GM21447 (cell line): ENCODE data around the gene CEP104.

Experiments used
- ATAC-seq: cut with Tn5 transposase; IDR thresholded peaks from one replicate; pipeline ENCODE4 v1.9.1; 2021; ENCODE audit not compliant: unreplicated experiment

Gene CEP104

DNA sequence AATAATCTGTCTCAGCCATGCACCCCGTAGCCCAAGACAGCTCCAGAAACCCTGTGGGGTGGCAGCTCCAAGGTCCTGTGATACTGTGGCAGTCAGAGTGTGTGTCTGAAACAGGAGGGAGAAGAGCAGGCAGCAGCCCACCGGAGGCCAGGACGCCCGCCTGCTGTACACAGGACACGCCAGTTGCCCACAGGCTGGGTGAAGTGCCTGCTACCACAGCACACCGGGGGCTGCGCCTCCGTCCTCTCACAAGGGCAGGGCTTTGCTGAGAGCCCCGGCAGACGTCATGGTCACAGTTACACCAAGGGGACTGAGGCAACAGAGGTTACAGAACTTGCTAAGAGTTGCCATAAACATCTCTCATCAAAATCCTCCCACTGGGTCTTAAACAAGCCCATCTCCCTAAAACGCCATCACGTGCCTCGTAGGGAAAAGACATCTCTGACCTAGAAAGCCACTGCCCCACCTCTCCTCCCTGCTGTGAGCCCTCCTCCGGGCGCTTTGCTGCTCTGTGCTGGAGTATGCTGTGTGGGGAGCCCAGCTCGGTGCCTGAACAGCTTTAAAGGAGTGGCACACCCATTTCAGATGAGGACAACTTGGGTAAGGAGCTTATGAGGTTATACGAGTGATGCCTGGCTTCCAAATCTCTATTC, 37.7 kb upstream of the CEP104 start:
- ATAC-seq = no peak

DNA sequence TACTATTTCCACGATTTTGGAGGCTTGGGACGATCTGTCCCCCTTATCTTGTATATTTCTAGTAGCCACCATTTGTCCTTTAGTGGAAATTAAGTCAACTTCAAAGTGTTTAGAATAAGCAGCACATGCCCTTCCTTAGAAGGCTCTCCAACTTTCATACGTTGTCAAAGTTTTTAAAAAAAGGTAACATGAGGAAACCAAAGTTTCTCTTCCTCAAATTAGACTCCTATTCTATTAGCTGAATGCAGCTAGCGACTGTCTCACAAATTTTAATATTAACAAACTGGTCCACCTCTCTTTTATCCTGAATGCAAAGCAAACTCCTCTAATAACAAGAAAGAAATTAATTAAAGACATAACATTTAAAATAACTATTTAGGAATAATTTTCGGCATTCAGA, 36.2 kb upstream of the CEP104 start:
- ATAC-seq = no peak

DNA sequence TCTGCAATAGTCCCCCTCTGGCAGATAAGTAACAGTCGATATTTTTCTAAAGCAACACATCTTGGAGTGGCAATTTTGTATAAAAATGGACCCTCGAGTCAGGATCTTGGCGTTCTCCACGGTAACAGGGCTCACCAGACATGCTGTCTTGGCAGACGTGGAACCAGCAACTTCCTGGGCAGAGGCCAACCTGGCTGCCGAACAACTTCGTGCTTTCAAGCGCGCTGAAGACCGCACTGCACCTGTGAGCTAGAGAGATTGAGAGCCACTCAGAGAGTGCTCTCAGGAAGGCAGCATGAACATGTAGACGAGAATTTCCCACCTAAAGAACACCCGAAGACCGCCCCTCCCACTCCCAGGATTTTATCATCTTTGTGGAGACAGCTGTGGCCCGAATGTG, 35.7 kb upstream of the CEP104 start:
- no peak for ATAC-seq

DNA sequence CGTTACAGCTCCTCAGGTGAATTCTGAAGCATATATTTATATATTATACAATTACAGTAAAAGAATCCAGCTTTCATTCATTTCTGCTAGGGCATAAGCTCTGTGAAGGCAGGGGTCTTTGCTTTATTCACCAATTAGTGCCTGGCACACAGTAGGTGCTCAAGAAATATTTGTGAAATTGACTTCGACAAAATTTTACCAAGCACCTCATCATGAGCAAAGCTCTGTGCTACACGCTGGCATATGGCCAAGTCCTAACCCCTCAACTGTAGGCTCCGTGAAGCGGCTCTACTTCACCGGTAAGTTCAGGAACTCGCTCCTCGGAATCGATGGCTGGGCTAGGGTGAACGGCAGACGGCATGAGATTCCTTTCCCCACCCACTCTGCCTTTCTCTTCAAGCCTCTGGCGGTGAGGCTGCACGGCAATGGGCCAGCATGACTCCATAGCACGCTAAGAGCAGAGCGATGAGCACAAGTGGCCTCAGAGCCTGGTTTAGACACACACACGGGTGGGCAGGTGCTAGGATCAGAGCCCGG, 34.4 kb upstream of the CEP104 start:
- ATAC-seq = no peak

DNA sequence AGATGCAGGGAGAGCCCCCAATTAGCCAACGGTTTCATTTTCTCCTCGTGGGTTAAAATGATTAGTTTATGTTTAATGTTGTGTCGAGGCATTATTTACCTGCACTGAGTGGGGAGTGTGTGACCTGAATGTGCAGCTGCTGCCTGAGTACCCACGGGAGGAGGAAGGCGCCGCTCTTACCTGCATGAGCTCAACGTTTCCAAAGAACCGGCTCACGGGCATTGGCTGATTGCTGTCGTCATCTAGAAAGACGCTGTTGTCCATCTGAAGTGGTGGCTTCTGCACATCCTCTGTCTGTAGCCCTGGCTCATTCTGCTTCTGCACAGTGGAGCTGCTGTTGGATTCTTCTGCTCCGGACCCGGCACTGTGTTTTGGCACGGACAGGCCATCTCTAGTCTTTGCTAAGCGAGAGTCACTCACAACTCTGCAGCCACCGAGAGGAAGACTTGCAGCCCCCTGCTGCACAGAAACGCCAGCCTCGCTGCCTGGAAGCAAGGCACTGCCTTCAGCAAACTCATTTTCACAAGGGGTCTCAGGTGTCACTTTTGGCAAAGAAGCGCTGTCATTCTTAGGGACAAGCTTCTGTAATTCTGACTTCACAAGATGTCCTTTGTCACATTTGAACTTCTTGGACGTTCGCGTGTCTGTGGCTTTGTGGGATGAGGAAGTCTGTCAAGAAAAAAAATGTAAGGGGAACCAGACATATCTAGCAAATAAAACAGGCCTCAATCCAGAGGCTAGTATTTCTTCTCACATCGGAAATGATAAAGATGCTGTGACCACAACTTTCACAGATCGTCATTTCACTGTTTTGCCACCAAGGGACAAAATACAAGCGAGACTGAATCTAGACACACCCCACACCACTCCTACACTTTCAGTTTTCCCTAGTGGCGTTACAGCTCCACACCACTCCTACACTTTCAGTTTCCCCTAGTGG, 33.6 kb upstream of the CEP104 start:
- ATAC-seq = no peak

DNA sequence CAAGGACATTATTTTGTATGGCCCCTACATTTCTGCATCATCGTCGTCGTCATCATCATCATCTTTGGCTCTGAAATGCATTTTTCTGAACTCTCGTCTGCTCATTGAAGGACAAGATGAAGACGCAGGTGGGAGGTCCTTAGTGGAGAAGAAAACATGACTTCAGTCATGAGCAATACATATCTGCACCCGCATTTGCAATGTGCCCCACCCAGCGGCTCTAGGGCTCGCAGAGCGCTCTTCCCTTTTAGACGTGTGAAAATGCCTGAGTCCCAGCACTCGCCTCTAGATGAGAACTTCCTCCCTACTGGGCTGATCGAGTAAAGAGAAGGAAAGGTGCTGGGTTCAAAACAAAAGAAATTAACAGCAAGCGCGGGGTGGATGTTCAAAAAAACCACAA, 32.9 kb upstream of the CEP104 start:
- no peak for ATAC-seq

DNA sequence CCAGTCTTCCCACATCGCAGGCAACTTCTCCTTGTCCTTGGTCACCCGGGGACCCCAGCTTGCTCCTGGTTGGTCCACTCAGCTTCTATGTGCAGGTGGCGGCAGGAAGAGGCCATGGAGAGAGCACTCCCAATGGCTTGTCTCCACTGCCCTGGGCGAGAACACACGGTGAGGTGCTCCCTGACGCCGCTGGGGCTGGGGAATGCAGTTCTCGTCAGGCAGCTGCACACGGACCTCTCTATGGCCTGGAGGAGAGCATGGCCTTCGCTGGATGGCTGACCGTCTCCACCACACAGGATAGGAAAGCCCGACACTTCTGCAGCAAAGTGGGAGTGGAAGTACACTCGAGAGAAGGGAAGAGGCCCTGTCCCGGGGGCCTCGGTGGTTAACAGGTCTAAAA, 31.3 kb upstream of the CEP104 start:
- no peak for ATAC-seq

DNA sequence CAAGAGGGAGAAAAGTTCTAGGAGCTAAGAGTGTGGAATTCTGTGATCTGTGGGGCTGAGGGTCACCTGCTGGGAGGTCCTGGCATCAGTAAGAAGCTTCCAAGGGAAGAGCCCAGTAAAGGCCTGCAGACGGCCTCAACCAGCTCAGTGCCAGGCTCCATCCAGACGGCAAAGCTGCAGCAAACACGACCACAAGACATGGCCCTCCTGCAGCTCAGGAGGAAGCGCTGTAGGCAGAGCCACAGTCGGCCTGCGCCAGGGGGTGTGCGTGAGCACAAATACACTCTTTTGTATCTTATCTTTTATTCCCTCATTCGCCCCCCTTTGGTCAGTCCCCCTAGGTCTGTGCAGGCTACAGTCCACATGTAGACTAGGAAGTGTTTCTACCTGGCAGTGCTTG, 29.7 kb upstream of the CEP104 start:
- ATAC-seq = no peak

DNA sequence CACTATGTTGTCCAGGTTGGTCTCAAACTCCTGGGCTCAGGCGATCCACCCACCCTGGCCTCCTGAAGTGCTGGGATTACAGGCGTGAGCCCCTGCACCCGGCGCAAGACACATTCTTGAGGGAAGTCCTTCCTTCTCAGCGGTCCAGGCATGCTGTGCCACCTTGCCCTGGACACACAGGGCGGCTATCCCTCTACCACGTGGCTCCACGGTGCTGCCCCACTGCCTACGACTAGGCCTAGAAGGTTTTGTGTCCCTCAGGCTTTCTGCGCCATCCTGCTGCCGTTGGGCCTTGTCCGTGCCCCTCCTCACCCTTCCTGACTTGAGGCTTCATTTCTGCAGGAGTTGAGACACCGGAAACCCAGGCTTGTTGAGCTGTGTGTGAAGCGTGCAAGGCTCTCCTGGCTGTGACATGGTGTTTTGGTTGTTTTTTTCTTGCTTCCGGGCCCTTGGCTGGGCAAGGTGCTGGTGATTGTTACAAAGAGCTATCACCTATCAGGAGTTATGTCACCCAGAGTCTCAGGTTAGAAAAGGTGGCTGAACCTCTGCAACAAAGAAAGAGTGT, 29.2 kb upstream of the CEP104 start:
- ATAC-seq = no peak

DNA sequence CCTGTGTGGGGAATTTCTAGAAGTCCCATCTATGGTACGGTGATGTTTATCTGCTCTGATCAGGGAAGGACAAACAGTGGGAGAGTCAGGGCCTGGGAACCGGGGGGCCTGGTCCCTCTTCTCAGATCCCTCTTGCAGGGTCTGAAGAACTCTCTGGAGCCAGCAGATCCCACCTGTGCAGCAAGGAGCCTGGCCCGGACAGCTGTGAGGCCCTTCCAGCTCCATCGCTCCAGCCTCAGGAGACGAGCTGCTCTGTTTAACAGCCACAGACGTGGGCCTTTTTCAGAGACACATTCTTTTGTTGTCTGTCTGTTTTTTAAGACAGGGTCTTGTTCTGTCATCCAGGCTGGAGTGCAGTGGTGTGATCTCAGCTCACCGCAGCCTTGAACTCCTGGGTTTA, 28.6 kb upstream of the CEP104 start:
- no peak for ATAC-seq

DNA sequence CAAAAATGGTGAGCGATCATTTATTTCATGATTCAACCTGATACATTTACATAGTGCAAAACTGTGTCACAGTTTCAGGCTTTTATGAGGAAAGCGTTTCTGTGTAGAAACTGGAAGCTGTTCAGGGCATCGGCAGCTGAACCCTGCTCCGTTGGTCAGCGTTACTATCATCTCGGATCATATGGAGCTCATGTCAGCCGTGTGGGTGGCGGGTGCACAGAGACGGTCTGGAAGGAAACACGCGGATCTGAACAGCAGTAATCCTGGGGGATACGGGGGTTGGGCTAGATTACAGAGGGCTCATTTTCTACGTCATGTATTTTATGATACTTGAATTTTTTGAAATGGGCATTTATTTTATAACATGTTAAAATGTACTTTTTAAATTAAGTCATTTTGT, 28.0 kb upstream of the CEP104 start:
- no peak for ATAC-seq

DNA sequence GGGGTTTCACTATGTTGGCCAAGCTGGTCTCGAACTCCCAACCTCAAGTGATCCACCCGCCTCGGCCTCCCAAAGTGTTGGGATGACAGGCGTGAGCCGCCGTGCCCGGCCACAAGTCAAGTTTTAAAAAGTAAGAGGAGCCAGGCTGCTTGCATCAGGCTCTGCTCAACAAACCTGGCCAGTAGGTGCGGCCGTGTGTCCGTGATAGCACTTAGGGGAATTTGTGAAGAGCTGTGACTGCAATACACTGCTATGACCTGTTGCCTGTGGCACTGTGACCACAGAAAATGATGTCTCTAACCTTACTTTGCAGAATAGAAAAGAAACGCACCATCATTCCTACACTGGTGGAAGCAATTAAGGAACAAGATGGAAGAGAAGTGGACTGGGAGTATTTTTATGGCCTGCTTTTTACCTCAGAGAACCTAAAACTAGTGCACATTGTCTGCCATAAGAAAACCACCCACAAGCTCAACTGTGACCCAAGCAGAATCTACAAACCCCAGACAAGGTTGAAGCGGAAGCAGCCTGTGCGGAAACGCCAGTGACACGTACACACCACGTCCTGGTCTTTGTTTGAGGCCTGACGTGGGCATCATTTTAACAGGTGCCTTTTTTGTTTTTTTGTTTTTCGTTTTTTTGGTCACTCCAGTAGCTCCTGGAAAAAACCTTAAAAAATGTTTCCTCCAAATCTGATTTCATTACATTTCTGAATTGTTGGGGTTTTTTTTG, 26.3 kb upstream of the CEP104 start:
- no peak for ATAC-seq

DNA sequence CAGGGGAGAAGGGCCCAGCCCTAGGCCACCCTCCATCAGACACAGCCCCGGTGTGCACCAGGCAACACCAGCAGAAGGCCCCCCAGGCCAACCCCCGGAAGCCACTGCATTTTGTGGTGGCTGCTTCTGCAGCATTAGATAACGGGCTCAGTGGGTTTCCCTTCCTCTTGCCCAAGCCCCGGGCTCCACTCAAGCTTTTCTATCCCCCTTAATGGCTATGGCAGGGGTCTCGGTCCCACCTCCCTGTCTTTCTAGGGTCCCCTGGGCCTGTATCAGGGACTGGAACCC, 24.1 kb upstream of the CEP104 start:
- ATAC-seq = no peak

DNA sequence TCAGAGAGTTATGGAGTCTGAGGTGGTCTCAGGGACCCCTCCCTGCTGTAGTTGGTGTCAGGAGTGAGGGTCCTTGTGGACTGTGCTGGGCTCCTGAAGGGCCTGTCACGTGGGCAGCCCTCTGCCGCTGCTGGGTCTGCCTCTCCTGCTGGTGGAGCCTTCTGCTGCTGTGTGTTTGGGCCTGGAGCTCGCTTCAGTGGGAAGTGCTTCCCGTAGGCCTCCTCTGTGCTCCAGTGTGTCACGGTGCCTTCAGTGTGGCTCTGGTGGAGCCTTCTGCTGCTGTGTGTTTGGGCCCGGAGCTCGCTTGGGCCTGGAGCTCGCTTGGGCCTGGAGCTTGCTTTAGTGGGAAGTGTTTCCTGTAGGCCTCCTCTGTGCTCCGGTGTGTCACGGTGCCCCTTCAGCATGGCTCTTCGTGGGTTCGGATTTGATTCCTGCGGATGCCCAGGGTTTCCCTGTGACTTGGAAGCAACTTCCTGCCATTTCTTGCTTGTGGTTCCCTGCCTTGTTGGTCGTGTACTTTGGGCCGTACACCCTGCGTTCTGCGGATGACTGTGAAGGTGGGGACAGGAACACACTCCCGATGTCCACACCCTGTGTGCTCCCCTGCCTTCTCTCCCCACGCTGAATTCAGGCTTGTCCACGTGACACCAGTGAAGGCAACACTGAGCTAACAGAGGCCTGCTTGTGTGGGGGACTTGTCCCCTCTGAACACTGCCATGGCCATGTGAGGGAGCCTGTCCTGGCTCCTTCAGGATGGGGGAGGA, 23.6 kb upstream of the CEP104 start:
- ATAC-seq = no peak

DNA sequence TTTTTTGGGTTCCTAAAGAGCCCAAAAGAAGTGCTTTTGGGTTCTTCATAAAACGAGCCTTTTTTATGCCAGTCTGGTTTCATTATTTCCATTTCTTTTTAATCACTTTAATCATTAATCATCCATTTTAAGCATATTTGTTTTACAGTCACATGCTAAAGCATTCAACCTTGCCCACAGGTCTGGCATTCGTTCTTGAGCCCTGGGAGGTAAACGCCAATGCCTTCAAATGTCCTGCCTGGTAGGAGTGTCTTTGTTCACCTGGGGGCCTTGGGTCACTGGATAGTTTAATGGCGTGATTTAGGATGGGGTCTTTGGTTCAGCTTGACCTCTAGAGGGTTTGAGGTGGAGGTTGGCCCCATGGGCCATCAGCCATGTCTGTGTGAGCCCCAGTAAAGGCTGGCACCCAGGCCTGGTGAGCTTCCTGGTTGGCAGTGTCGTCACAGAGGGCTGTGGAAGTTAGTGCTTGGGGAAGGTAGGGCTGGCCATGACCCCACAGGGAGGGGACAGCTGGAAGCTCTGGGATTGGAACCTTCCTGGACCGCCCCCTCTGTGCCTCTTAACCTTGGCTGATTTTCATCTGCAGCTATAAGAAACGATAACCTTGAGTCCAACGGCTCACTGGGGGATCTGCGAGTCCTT, 22.9 kb upstream of the CEP104 start:
- ATAC-seq = no peak

DNA sequence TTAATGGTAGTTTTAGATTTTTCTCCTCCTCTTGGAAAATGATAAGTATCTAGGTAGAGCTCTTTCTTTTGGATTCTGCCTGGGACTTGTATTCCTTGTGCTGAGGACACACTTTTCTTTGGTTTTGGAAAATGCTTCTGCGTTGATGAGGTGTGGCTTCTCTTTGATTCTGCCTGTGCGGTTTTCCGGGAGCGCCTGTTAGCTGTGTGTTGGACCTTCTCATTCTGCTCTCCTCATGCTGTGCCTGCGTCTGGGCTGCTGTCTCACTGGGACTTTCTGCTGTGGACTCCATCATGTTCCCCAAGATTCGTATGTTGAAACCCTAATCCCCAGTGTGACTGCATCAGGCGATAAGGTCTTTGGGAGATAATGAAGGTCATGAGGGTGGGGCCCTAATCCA, 22.1 kb upstream of the CEP104 start:
- ATAC-seq = no peak

DNA sequence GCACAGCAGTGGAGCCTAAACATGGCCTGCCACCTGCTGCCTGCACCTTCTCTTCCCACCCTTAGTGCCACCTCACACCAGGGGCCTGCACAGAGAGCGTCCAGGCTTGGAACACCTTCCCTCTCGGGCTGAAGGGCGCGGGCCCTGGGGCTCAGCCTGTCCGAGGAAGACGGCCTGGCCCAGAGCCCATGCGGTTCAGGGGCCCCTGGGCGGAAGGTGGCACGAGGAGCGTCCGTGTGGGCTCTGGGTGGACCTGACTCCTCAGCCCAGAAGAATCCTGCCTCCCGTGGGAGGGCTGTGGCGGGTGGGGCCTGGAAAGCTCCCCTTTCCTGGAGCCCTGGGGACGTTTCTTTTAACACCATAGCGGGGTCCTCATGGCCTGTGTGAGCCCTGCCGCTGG, 19.7 kb upstream of the CEP104 start:
- ATAC-seq = no peak

DNA sequence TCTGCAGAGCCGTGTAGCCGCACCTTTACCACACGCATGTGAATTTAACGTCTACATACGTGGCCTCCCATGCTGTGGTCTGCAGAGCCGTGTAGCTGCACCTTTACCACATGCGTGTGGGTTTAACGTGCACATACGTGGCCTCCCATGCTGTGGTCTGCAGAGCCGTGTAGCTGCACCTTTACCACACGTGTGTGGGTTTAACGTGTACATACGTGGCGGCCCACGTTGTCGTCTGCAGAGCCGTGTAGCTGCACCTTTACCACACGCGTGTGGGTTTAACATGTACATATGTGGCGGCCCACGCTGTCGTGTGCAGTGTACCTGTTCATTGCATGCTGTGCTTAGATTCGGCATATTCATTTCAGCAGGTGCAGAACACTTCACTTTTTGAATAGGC, 17.7 kb upstream of the CEP104 start:
- ATAC-seq = no peak

DNA sequence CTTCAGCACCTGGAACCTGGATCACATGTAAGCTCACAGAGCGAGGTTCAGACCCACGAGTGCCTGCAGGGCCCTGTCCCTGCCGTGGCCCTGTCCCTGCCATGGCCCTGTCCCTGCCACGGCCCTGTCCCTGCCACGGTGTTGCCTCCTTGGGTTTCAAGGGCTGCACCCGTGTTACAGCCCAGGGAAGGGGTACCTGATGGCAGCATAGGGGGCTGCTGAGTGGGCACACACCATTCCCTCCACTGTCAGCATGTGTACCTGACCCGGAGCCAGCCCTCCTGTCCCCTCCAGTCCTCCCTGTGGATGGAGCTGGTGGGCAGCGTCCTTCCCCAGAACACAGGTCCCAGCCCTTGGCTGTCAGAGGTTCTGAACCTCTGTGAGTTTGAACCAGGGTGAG, 15.5 kb upstream of the CEP104 start:
- no peak for ATAC-seq

DNA sequence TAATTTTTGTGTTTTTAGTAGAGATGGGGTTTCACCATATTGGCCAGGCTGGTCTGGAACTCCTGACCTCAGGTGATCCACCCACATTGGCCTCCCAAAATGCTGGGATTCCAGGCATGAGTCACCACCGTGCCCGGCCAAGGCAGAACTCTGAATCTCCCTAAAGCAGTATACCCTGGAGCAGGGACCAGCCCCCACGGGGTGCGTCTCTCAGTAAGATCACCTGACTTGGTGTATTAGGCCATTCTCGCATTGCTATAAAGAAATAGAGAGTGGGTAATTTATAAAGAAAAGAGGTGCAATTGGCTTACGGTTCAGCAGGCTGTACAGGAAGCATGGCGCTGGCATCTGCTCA, 14.4 kb upstream of the CEP104 start:
- ATAC-seq = no peak
